ENCODE measurements around the gene STK38.

Gene STK38

DNA sequence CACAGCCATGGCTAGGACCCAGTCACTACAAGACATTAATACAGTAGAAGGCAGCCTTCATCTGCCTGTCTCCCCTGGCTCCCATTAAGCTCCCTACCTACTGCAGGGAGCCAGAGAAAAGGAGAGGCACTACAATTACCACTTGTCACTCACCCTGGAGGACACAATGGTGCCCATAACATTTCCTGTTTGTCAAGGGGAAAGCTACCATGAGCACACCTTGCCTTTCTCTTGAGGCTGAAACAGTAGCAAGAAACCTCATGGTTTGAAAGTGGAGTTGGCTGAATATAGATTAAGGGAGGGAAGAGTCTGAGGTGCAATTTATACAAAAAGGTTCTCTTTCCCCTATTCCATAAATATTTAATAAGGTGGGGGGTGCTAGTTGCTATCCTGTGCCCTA lies 27.9 kb downstream of the STK38 start:
- no peak for DNase-seq (ENCODE audit: low spot score)

DNA sequence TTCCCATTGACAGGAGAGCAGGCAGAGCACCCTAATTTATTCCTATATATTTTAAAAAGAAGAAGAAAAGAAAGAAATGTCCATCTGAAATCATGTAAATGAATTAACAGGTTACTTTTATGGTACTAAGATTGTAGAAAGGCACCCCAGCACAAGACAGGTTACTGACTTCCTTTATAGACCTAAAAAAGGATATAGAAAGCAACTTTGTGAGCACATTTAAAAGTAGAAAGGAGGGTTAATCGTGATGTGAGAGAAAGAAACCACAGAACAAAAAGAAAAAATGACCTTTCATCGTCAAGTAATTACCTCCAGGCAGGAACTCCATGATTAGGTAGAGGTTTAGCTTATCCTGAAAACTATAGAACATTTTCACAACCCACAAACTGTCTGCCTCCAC lies 29.9 kb downstream of the STK38 start:
- DNase-seq (ENCODE audit: low spot score) = no peak

DNA sequence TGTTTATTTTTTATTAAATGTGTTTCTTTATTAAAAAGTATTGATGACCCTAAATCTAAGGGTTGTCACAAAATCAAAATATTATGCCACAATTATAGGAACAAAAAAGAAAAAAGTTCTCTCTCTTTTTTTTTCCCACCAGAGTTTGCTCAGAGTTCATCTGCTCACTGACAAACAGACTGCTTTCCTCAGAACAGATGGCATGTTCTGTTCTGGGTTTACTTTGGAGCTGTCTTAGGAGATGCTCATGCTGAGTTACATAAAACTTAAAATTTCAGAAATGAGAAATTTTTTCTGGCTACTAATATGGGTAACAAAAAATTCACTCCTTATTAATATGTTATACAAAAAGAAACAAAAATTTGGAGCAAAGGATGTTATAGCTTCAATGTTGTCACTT lies 30.3 kb downstream of the STK38 start:
- DNase-seq (ENCODE audit: low spot score) = no peak

DNA sequence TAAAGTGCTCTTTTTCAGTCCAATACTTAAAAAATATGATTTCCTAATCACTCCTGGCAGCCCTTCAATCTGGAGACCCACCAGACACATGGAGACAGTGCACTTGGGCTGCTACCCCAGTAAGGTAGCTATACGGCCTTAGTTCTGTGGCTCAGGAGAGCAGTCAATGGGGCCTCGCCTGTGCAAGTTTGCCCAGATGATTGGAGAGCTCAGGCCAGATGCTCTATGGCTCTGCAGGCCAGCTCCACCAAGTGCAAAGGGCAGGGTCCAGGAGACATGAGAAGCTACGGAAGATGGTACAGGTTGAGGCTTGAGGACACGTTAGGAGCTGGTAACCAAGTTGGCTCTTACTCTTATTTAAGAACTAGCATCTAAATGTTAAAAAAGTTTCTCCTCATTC lies 30.7 kb downstream of the STK38 start:
- DNase-seq (ENCODE audit: low spot score) = no peak

- DNase-seq (ENCODE audit: low spot score) = no peak
Measured at GRCh38 chr6:36515844-36516243, 31.4 kb downstream of the STK38 start.

- DNase-seq (ENCODE audit: low spot score) = no peak
Measured at GRCh38 chr6:36514554-36515456, 32.5 kb downstream of the STK38 start.

DNA sequence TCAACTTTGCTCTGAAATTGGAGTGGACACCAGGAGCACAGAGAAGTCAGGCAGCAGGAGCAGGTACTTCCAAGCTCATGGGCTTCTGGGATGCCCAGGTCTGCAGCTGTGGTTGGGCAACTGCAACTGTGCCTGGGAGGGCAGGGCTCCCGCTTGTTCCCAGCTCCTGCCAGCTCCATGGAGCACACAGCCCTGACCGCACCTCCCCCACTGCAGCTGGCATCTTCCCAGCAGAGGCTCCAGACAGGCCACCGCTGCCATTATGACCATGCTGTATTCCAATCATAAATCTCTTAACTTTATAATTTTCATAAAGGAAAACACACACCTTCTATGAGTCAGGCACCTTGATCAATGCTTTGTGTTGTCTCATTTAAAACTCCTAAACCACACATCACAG lies 36.9 kb downstream of the STK38 start:
- no peak for DNase-seq (ENCODE audit: low spot score)

- no peak for DNase-seq (ENCODE audit: low spot score)
Measured at GRCh38 chr6:36508532-36508931, 38.7 kb downstream of the STK38 start.

DNA sequence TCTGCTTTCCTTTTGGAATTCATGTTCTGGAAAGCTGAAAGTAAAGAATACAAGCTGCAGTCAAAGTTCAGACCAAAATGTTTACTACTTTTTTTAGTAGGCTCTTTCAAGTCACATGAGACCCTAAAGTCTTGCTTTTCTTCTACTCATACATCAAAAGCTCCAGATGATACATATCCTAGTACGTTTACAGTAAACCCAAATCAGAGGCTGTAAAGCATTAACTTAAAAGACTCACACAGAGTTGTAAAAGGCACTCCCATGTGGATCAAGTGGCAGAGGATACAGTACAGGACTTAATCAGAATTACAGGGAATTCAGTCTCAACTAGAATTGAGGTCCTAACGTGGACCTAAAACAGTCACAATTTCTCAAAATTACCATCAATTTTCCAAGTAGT lies 40.7 kb downstream of the STK38 start:
- no peak for DNase-seq (ENCODE audit: low spot score)

- DNase-seq (ENCODE audit: low spot score) = no peak
Measured at GRCh38 chr6:36505744-36506534, 41.3 kb downstream of the STK38 start.

DNA sequence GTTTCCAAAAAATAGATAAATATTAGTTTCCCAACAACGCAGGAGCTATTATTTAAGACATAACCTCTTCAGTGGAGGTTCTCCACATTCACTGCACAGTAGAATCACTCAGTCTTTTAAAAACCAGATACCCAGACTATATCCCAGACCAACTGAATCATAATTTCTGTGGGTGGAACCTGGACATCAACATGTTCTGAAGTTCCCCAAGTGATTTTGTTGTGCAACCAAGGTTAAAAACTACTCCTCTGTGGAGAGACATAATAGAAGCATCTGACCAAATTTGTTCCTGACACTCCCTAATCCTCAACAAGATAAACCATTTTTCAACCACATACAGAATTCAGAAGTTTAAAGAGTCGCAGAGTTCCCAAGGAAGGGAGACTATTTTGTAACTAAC lies 42.3 kb downstream of the STK38 start:
- no peak for DNase-seq (ENCODE audit: low spot score)

DNA sequence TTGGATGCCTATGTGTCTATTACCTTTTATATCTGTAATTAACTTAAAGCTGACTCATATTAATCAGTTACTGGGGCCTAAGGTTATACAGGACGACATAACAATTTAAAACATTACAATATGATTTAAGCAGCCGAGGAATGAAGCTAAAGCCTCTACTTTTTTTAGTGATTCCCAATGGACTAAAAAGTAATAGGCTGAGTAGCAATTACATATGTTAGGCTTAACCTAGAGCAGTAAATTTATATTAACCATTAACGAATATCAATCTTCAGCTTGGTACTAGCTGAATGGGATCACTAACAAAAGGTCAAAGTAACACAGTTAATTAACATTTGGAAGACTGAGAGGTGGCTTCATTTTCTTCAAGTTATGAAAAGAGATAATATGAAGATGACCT lies 43.1 kb downstream of the STK38 start:
- no peak for DNase-seq (ENCODE audit: low spot score)

GRCh38 chr6:36501686-36502085 lies 45.6 kb downstream of the STK38 start:
- no peak for DNase-seq (ENCODE audit: low spot score)

DNA sequence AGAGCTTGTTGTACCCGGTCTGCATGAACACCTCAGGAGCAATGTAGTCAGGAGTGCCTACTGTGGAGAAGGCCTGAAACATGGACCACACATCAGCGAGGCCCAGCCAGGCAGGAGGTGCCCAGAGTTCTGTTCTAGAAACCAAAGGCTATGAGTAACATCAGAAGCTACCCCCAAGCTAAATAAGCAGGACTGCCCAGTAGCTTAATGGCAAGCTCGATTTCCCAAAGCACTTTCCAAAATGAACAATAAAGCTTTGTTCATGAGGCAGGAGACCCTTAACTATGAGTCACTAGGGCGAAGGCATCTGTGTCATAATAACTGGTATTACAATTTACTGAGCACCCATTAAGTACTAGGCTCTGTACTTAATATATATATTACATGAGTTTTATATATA lies 47.4 kb downstream of the STK38 start:
- no peak for DNase-seq (ENCODE audit: low spot score)

DNA sequence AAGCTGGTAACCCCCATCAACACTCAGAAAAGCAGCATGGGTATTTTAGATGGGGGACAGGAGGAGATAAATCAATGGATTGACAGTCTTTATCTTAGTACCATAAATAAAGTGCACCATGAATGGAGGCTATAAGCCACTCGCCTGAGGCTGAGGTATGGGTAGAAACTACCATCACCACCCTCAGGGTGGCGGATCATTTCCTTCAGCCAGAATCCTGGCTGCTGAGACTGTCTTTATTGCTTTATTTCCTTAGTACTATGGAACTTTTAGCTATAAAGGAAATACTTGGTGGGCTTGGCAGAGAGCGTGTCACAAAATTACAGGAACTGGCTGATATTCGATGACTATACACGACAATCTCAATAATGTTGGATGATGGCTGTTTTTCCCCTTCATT lies 52.2 kb downstream of the STK38 start:
- no peak for DNase-seq (ENCODE audit: low spot score)

DNA sequence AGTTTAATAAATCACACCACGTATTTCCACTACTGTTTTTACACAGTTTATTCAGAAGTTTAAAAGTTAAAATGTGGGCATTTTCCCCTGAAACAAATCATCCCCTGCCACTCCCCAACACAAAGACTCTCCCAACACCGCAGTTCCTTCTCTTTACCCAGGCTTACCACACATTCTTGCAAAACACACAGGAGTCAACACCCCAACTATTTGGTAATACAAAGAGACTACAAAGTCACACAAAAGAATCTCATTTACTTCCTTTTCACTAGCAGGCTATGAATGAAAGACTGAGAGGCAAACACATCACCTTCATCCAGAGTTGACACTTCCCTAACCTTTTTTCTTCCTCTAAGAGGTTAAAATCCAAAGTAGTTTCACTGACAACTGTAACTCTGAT lies 53.4 kb downstream of the STK38 start:
- DNase-seq (ENCODE audit: low spot score) = no peak

DNA sequence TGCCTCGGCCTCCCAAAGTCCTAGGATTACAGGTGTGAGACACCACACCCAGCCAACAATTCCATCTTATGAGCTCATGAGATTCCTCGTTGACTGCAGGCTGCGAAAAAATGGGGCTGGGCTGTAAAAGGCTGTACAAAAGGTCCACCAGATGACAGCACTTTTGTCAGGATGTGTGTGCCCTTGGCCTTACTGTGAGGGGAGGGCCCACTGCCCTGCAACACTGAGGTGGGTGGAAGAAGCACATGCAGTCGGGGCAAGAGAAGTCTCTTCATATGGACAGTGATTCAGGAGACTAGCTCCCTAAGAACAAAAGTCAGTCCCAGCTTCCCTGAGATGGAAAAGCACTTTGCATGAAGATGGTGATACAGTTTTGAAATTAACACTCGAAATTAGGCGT lies 54.0 kb downstream of the STK38 start:
- DNase-seq (ENCODE audit: low spot score) = no peak

DNA sequence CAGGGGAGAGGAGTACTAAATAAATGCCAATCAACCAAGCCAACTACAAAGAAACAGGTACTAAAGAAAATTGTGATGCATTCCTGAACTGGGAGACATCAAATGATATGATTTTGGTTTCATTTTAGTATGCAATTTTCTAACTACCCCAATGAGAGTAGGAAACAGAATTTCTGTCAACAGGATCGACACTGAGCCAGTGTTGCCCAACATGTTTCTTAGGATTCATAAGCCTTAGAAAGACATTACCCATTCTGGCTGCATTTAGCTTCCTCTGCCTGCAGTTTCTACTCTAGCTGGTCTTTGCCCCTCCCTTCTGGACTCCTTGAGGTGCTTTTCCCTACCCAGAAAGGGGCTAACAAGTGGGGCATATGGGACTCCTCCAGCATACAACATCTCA lies 54.7 kb downstream of the STK38 start:
- no peak for DNase-seq (ENCODE audit: low spot score)

GRCh38 chr6:36492092-36492491 lies 55.2 kb downstream of the STK38 start:
- no peak for DNase-seq (ENCODE audit: low spot score)

GRCh38 chr6:36491378-36491965 lies 55.8 kb downstream of the STK38 start:
- no peak for DNase-seq (ENCODE audit: low spot score)

GRCh38 chr6:36489426-36489825 lies 57.9 kb downstream of the STK38 start:
- DNase-seq (ENCODE audit: low spot score) = no peak

- DNase-seq (ENCODE audit: low spot score) = no peak
Measured at GRCh38 chr6:36488221-36488620, 59.1 kb downstream of the STK38 start.

DNA sequence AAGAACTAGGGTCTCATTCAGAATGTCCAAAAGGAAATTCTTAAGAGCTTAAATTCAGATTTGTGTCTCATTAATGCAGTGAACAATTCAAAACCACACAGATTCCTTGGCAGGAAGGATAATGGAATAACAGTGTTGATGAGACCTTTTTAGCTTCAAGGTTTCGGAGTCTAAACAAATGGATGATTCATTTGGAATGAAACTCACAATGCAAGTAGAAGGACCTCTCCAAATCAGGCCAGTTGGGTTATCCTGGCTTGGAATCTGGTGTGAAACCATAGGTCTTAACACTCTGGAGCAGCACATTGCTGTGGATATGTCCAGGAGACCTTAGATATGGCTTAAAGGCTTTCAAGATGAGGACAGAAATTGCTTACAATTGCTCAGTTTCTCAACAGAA lies 59.6 kb downstream of the STK38 start:
- DNase-seq (ENCODE audit: low spot score) = no peak

All from germinal center (tissue), 1 donor.